Activated CD8-positive, alpha-beta memory T cell treated with anti-CD3 and anti-CD28 coated beads, Interleukin-2, amount 10 ng/mL, durations not matched to agents 7 days and 5 days (primary cell): ENCODE data around the gene PTPRT. TPM values are rescaled to one million over a fixed set of nuclear protein-coding genes. Genes with fewer than 3 reads are reported as not detected.

ENCODE experiments used
- ATAC-seq: fragments of 150-1000 bp; cut with Tn5 transposase; one replicate; pipeline ENCODE4 v1.10.0; 2021; ENCODE audit warnings: moderate library complexity
- CTCF ChIA-PET: fragments of 350-600 bp; sonication (Branson Sonifier 250); formaldehyde crosslinking; loops from one replicate; lab custom pipeline; 2021; ENCODE audit warnings: antibody characterized with exemption; lab: Charles Lee
- DNase-seq: peaks from one replicate; pipeline ENCODE4 v3.0.0-alpha.2; 2020
- H3K27ac Mint-ChIP-seq: one replicate; pipeline ENCODE4 v1.8.0; 2021; ENCODE audit warnings: mild to moderate bottlenecking, mixed read lengths
- H3K27me3 Mint-ChIP-seq: one replicate; pipeline ENCODE4 v1.8.0; 2021; ENCODE audit warnings: mixed read lengths
- H3K36me3 Mint-ChIP-seq: one replicate; pipeline ENCODE4 v1.8.0; 2021; ENCODE audit warnings: mild to moderate bottlenecking, mixed read lengths
- H3K4me1 Mint-ChIP-seq: one replicate; pipeline ENCODE4 v1.8.0; 2021; ENCODE audit warnings: mixed read lengths
- H3K4me3 Mint-ChIP-seq: one replicate; pipeline ENCODE4 v1.8.0; 2021; ENCODE audit warnings: mild to moderate bottlenecking, moderate library complexity, mixed read lengths
- H3K9me3 Mint-ChIP-seq: one replicate; pipeline ENCODE4 v1.8.0; 2022; ENCODE audit warnings: low read depth, mixed read lengths
- total RNA-seq, 2 experiments: library from RNA; stranded (reverse); gene quantifications; one replicate each; pipeline ENCODE4 v1.2.3, GENCODE V29; 2021

PTPRT gene
- total RNA-seq, 2 experiments from 2014 or later, result not detected

DNA sequence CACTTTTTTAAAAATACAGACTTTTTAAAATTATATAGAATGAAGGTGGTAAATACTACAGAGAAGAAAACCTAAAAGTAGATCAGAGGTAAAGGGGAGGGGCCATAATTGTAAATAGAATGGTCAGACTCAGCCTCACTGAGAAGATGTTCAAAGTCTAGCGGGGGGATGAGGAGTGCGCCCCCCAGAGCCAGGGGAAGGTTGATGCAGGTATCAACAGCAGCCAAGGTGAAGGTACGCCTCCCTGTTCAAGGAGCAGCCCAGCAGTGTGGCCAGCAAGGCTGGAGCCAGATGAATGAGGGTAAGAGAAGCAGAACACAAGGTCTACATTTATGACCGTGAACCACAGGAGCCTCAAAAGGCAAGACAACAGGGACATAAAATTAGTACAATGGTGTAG, 204.1 kb downstream of the PTPRT start:
- Mint-ChIP-seq H3K9me3 (peaks cover 6% of the 10 kb centered on the region), H3K27ac (no peak overlapping the region), H3K27me3 (no peaks in the 10 kb centered on the region), H3K4me1 (no peaks in the 10 kb centered on the region), H3K4me3 (no peak overlapping the region), H3K36me3 (no peaks in the 10 kb centered on the region)
- ATAC-seq (no peak), DNase-seq (no peak)
- CTCF ChIA-PET, result no interaction called here

DNA sequence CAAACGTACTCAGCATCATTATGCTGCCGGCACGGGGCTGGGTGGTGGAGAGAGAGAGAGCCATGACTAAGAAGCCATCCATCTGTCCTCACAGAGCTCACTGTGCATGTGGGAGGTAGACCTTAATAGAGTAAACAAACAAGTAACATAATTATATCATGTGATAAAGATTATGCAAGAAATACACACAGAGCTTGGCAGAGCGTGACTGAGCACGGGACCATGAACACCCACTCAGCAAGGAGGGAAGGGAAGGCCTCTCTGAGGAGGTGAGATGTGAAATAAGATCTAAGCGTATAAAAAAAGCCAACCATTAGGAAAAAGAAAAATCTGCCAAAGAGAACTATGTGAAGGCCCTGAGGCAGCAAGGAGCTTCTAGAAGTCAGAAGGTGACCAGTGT, 207.5 kb downstream of the PTPRT start:
- peaks cover 8% of the 10 kb centered on the region for H3K9me3 Mint-ChIP-seq
- DNase-seq (no peak), ATAC-seq (no peak)
- no peak overlapping the region for H3K4me3 Mint-ChIP-seq
- no peaks in the 10 kb centered on the region for H3K36me3 Mint-ChIP-seq
- CTCF ChIA-PET, result no interaction called here
- H3K27ac Mint-ChIP-seq, result no peak overlapping the region
- H3K4me1 Mint-ChIP-seq, result no peaks in the 10 kb centered on the region
- no peaks in the 10 kb centered on the region for H3K27me3 Mint-ChIP-seq

DNA sequence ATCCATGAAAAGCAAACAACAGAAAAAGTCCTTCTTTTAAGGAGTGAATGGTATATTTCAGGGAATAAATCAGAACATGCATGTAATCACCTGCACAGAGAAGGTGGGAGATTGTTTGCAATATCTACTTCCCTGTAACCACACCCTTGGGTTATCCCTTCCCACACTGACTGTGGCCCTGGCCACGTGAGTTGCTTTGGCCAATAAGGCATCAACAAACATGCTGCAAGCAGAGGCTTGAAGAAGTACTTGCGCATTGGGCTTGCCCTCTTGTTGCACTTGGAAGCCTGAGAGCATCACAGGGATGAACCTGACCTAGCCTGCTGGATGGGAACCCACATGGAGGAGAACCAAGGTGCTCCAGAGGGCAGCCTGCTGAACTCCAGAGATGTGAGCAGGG, 208.5 kb downstream of the PTPRT start:
- Mint-ChIP-seq H3K9me3 (peaks cover 8% of the 10 kb centered on the region), H3K27ac (no peak overlapping the region), H3K27me3 (no peaks in the 10 kb centered on the region), H3K36me3 (no peaks in the 10 kb centered on the region), H3K4me1 (no peaks in the 10 kb centered on the region), H3K4me3 (no peak overlapping the region)
- no peak for ATAC-seq
- no peak for DNase-seq
- CTCF ChIA-PET, result no interaction called here

DNA sequence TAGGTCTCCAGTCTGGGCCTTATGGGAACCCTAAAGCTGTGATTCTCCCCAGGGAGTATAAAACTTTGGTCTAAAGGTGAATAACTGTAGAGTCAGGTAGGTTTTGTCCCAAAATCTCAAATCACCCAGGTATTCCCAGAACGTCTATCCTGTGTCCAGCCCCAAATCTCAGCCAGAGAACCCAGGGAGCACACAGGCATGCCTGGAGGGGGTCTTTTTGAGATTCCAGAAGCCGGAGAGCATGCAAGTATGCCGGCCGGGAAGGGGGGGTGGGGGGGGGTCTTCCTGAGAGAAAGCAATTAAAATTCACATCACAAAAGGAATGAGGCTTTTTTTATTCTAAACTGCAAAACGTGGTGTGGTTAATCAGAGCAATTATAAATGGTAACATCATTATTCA, 210.0 kb downstream of the PTPRT start:
- peaks cover 7% of the 10 kb centered on the region for H3K9me3 Mint-ChIP-seq
- CTCF ChIA-PET, result no interaction called here
- H3K27ac Mint-ChIP-seq, result no peak overlapping the region
- H3K4me1 Mint-ChIP-seq, result no peaks in the 10 kb centered on the region
- DNase-seq (no peak), ATAC-seq (no peak)
- no peaks in the 10 kb centered on the region for H3K27me3 Mint-ChIP-seq
- no peak overlapping the region for H3K4me3 Mint-ChIP-seq
- H3K36me3 Mint-ChIP-seq, result no peaks in the 10 kb centered on the region

DNA sequence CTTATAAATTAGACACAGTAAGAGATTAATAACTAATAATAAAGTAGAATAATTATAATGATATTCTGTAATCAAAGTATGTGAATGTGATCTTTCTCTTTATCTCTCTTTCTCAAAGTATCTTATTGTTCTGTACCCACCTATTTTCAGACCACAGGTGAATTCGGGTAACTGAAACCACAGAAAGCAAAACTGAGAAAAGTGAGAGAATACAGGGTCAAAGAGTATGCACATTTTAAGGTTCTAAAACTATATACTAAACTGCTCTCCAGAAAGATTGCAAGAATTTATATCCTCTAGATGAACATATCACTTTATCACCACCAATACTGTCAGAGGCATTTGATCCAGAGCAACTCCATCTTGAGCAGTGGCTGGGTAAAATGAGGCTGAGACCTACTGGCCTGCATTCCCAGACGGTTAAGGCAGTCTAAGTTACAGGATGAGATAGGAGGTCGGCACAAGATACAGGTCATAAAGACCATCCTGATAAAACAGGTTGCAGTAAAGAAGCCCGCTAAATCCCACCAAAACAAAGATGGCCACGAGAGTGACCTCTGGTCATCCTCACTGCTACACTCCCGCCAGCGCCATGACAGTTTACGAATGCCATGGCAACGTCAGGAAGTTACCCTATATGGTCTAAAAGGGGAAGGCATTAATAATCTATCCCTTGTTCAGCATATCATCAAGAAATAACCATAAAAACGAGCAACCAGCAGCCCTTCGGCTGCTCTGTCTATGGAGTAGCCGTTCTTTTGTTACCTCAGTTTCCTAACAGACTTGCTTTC, 211.3 kb downstream of the PTPRT start:
- no peak for DNase-seq
- Mint-ChIP-seq H3K36me3 (no peaks in the 10 kb centered on the region), H3K4me1 (no peaks in the 10 kb centered on the region), H3K27me3 (no peaks in the 10 kb centered on the region), H3K9me3 (peaks cover 9% of the 10 kb centered on the region), H3K27ac (no peak overlapping the region), H3K4me3 (no peak overlapping the region)
- no peak for ATAC-seq
- CTCF ChIA-PET, result no interaction called here

DNA sequence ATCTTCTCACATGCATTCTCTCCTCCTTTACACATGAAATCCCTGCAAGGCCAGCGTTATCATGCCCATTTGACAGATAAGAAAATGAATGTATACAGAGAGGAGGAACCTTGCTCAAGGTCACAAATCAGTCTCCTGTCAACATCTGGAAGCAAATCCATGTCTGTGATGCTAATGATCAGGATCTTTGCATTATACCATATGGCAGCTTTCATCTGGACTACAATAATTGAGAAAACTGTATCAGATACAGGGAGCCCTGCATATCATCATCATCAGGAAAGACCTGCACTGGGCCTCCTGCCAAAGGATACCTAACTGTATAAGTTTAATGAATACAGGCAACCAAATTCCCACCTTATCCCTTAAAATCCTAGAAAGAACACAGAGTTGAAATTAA, 213.7 kb downstream of the PTPRT start:
- H3K9me3 Mint-ChIP-seq, result peaks cover 8% of the 10 kb centered on the region
- no peak overlapping the region for H3K4me3 Mint-ChIP-seq
- no peaks in the 10 kb centered on the region for H3K36me3 Mint-ChIP-seq
- ATAC-seq, result no peak
- DNase-seq, result no peak
- CTCF ChIA-PET, result no interaction called here
- H3K27ac Mint-ChIP-seq, result no peak overlapping the region
- H3K4me1 Mint-ChIP-seq, result no peaks in the 10 kb centered on the region
- H3K27me3 Mint-ChIP-seq, result no peaks in the 10 kb centered on the region

DNA sequence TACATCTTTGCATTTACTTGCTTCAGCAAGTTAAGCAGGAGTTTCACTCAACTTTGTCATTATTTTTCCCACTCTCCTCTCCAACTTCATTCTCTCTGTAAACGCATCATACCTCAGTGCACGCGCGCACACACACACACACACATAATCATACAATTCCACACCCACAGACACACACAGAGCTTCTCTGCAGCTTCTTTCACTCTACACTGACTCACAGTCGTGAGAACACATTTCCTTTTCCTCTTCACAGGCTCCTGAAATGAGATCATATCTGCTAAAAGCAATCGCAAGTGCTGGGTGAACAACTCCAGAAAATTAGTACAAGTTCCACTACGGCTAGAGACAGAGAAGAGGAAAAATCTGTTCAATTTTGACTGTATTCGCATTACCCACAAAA, 215.4 kb downstream of the PTPRT start:
- Mint-ChIP-seq H3K36me3 (no peaks in the 10 kb centered on the region), H3K4me1 (no peaks in the 10 kb centered on the region), H3K27me3 (no peaks in the 10 kb centered on the region), H3K4me3 (no peak overlapping the region), H3K27ac (no peak overlapping the region), H3K9me3 (peaks cover 8% of the 10 kb centered on the region)
- CTCF ChIA-PET, result no interaction called here
- ATAC-seq (no peak), DNase-seq (no peak)

DNA sequence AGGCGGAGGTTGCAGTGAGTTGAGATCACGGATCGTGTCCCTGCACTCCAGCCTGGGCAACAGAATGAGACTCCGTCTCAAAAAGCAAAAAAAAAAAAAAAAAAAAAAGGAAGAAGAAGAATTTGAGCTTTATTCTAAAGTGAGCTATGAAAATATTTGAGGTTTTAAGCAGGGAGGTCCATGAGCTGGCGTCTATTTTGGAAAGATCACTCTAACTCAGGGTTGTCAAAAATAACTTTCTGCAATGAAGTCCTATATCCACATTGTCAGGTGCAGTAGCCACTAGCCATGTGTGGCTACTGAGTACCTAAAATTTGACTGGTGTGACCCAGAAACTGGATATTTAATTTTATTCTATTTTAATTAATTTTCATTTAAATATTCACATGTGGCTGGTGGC, 217.1 kb downstream of the PTPRT start:
- DNase-seq, result no peak
- H3K4me3 Mint-ChIP-seq, result no peak overlapping the region
- H3K36me3 Mint-ChIP-seq, result no peaks in the 10 kb centered on the region
- H3K27ac Mint-ChIP-seq, result no peak overlapping the region
- CTCF ChIA-PET, result no interaction called here
- peaks cover 9% of the 10 kb centered on the region for H3K9me3 Mint-ChIP-seq
- H3K4me1 Mint-ChIP-seq, result no peaks in the 10 kb centered on the region
- ATAC-seq, result no peak
- H3K27me3 Mint-ChIP-seq, result no peaks in the 10 kb centered on the region

DNA sequence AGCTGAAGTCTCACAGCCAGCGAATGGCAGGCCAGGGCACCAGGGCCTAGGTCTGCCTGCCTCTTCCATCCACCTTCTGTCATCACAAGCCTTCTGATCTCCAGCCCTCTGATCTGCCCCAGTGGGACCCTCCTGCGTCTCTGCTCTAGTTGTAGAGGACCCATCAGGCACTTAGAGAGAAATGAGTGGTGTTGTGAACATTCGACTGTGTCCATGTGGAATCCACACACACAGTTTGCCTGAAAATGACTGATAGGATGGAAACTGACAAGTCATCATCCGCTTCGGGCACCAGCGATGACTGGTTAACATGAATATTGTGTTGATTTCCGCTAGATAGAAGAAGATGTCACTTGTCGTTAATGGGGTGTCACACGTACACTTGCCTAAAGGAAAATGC, 221.0 kb downstream of the PTPRT start:
- H3K4me1 Mint-ChIP-seq, result no peaks in the 10 kb centered on the region
- ATAC-seq, result no peak
- no peaks in the 10 kb centered on the region for H3K27me3 Mint-ChIP-seq
- CTCF ChIA-PET, result no interaction called here
- peaks cover 6% of the 10 kb centered on the region for H3K9me3 Mint-ChIP-seq
- no peak for DNase-seq
- H3K4me3 Mint-ChIP-seq, result no peak overlapping the region
- no peak overlapping the region for H3K27ac Mint-ChIP-seq
- no peaks in the 10 kb centered on the region for H3K36me3 Mint-ChIP-seq

DNA sequence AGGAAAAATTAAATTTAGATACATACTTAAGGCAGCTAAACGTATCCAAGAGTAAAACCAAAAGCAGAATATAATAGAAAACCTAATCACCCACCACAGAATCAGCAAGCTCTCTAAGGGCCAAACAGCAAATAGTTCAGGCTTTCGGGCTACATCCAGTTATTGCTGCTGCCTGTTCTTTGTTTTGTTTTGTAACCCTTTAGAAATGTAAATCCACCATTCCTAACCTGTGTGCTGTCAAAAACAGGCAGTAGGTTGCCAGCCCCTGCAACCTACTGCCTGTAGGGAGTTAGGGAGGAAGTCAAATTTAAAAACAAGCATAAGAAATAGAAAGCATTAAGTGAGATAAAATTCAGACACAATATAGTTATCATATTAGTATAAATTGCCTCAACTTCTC, 225.9 kb downstream of the PTPRT start:
- Mint-ChIP-seq H3K4me3 (no peak overlapping the region), H3K4me1 (no peaks in the 10 kb centered on the region), H3K36me3 (no peaks in the 10 kb centered on the region), H3K9me3 (peaks cover 3% of the 10 kb centered on the region), H3K27me3 (no peaks in the 10 kb centered on the region), H3K27ac (no peak overlapping the region)
- DNase-seq (no peak), ATAC-seq (no peak)
- CTCF ChIA-PET, result no interaction called here

DNA sequence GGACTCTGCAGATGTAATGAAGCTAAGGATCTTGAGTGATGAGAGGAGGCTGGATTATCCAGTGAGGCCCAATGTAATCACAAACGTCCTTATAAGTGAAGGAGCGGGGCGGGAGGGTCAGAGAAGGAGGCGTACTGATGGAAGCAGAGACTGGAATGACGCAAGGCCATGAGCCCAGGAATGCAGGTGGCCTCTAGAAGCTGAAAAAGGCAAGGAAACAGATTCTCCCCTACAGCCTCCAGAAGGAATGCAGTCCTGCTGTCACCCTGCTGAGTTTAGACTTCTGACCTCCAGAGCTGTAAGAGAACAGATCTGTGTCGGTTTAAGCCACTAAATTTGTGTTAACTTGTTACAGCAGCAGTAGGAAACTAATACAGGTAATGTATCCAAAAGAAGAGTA, 227.9 kb downstream of the PTPRT start:
- Mint-ChIP-seq H3K27ac (no peak overlapping the region), H3K4me1 (no peaks in the 10 kb centered on the region), H3K27me3 (no peaks in the 10 kb centered on the region), H3K4me3 (no peak overlapping the region), H3K36me3 (no peaks in the 10 kb centered on the region), H3K9me3 (no peaks in the 10 kb centered on the region)
- ATAC-seq, result no peak
- no peak for DNase-seq
- CTCF ChIA-PET, result no interaction called here

DNA sequence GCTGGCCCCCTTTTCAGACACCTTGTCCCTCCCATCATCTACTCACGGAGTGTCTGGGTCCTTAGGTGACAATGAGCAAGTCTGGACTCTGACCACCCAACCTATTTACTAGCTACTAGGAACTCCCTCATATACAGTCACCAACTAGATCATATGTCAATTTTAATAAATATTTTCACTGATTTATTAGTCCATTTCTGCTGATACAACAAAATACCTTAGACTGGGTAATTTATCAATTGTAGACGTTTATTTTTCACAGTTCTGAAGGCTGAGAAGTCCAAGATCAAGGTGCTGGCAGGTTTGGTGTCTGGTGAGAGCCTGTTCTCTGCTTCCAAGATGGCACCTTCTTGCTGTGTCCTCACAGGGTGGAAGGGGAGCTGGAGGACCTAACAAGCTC, 229.7 kb downstream of the PTPRT start:
- no peak overlapping the region for H3K27ac Mint-ChIP-seq
- CTCF ChIA-PET, result interaction anchor here (1.0 kb wide), 1 partner anchor 220 kb away, joined by 4 read pairs; no protein-coding TSS in a partner anchor

DNA sequence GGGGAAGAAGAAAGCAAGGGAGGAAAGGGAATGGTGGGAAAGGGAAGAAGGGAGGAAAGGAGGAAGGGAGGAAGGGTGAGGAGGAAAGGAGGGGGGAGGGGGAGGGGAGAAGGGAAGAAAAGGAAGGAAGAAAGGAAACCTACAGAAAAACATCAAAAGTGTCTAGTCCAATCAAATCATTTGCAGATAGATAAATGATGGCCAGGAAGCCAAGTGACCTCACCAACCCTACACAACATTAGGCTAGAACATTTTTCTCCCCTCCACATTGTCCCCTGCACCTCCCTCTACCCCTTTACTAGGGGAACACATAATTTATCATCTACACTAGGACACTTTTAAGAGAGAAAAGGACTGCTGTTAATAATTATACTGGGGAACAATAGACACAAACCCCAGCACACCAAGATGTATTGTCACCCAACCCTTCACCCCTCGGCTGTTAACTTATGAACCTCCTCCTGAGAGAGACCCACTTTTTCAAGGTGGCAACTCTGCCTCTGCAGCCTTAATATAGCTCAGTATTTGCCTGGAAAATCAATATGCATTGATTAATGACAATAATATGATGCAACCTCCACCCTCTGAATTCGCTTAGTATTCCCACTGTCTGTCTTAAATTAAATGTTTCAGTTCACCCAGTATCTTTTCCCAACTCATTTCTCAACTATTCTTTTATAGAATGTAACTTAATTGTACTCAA, 231.2 kb downstream of the PTPRT start:
- CTCF ChIA-PET, result no interaction called here
- no peak overlapping the region for H3K4me3 Mint-ChIP-seq
- H3K9me3 Mint-ChIP-seq, result no peaks in the 10 kb centered on the region
- H3K27me3 Mint-ChIP-seq, result no peaks in the 10 kb centered on the region
- no peak overlapping the region for H3K27ac Mint-ChIP-seq
- no peaks in the 10 kb centered on the region for H3K4me1 Mint-ChIP-seq
- no peaks in the 10 kb centered on the region for H3K36me3 Mint-ChIP-seq
- ATAC-seq, result no peak
- no peak for DNase-seq

More for the DNA sequence above, 229.7 kb downstream of the PTPRT start:
- no peak for ATAC-seq
- no peaks in the 10 kb centered on the region for H3K36me3 Mint-ChIP-seq
- H3K9me3 Mint-ChIP-seq, result no peaks in the 10 kb centered on the region
- no peak overlapping the region for H3K4me3 Mint-ChIP-seq
- no peak for DNase-seq
- no peaks in the 10 kb centered on the region for H3K27me3 Mint-ChIP-seq
- no peaks in the 10 kb centered on the region for H3K4me1 Mint-ChIP-seq

DNA sequence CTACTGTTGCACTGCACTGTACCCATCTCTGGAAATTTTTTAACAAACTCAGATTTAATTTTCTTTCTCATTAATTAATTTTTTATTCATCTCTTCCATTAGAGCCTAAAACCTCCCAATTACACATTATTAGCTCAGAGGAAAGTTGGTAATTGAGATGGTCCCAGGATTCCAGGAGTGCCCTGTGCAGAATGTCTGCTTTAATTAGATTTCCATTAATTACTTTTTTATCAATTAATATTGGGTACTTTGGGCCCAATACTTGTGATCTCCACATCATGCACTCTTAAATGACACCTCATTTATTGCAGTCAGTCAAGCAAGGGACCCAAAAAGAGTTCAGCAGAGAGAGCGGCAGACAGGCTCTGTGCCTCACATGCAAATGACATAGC, 232.0 kb downstream of the PTPRT start:
- Mint-ChIP-seq H3K4me3 (no peak overlapping the region), H3K27me3 (no peaks in the 10 kb centered on the region), H3K9me3 (no peaks in the 10 kb centered on the region), H3K36me3 (no peaks in the 10 kb centered on the region), H3K4me1 (no peaks in the 10 kb centered on the region), H3K27ac (no peak overlapping the region)
- ATAC-seq (no peak), DNase-seq (no peak)
- CTCF ChIA-PET, result no interaction called here
